ENCODE data around the gene ZNHIT1. TPM values are rescaled to one million over a fixed set of nuclear protein-coding genes. Genes with fewer than 3 reads are reported as not detected.

ZNHIT1 gene
- total and polyA plus RNA-seq, 2 of the 8 experiments (the other 6 are each of a cell fraction or from before 2014, with no cell fraction given): 38.2 to 61.7 TPM

DNA sequence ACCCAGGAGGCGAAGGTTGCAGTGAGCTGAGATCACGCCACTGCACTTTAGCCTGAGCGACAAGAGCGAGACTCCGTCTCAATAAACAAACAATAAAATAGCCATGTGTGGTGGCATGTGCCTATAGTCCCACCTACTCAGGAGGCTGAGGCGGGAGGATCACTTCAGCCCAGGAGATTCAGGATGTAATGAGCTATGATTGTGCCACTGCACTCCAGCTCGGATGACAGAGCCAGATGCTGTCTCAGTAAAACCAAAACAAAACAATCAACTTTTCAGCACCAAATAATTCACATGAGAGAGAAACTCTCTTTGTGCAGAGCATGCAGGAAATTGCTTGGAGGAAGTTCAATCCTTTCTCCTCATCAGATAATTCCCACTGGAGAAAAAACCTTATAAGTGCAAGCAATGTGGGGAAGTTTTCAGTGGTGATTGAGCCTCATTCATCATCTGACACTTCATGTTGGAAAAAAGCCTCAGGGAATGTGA lies 40.3 kb downstream of the ZNHIT1 start:
- no peak for FAIRE-seq
- CTCF ChIA-PET (ENCODE audit: partially characterized antibody): interaction anchor here (0.6 to 2.8 kb wide), 4 partner anchors 14 to 32 kb away, joined by 3 to 10 read pairs (median 4); no protein-coding TSS in a partner anchor
- H3K9ac ChIP-seq (replicated peaks in 1 of 4; ENCODE audit: extremely low read depth in 1 of 4, low read depth in 3 of 4, low read length in 3 of 4): no peak overlapping the region
- H3K23me2 ChIP-seq (ENCODE audit: low read depth, low read length): no peaks in the 10 kb centered on the region
- H2AFZ ChIP-seq (ENCODE audit: low read length): no peak overlapping the region
- no peak overlapping the region for H2BK5ac ChIP-seq (ENCODE audit: low read depth, low read length)
- H3K27me3 ChIP-seq (replicated peaks in 1 of 4; ENCODE audit: control insufficient read depth in 3 of 4, extremely low read depth in 1 of 4, insufficient read depth in 3 of 4, low read length in 3 of 4): no peaks in the 10 kb centered on the region; a peak in 1 of 7 replicates
- H2BK20ac ChIP-seq (ENCODE audit: low read length): no peak overlapping the region
- no peak overlapping the region for H3K14ac ChIP-seq (ENCODE audit: insufficient read length)
- no peaks in the 10 kb centered on the region for H3K79me2 ChIP-seq (ENCODE audit: control insufficient read depth in 1 of 2, insufficient read depth in 2 of 2, low read length in 2 of 2)
- H2BK120ac ChIP-seq (replicated peaks; ENCODE audit: low read depth, low read length): no peak overlapping the region
- H3K36me3 ChIP-seq (ENCODE audit: control insufficient read depth in 2 of 4, insufficient read depth in 4 of 4, low read length in 3 of 4): no peaks in the 10 kb centered on the region
- WGBS, 2 experiments (ENCODE audit: extremely low coverage in 1 of 2, insufficient coverage in 1 of 2, insufficient read length in 1 of 2, insufficient replicate concordance in 2 of 2, low coverage in 1 of 2, low lambda C conversion rate in 2 of 2, missing lambda C conversion rate in 1 of 2): 93% methylated on average over 7 of the region's 7 CpGs; no CpG with 5 or more reads in 1 of the 2 experiments
- H3K79me1 ChIP-seq (ENCODE audit: low read depth, low read length): no peaks in the 10 kb centered on the region
- H3K56ac ChIP-seq (replicated peaks; ENCODE audit: insufficient read length, low read depth, low read length): no peak overlapping the region
- H4K91ac ChIP-seq (replicated peaks; ENCODE audit: insufficient read length, low read length): no peak overlapping the region
- H2BK12ac ChIP-seq (ENCODE audit: low read depth, low read length): no peak overlapping the region
- H3K27ac ChIP-seq (ENCODE audit: low read depth, low read length): no peak overlapping the region
- H3K4me2 ChIP-seq (ENCODE audit: insufficient read depth in 1 of 2, low read depth in 2 of 2, low read length in 2 of 2): no peak overlapping the region
- H3K9me3 ChIP-seq (ENCODE audit: insufficient read depth in 2 of 2, low read depth in 1 of 2, low read length in 1 of 2): no peaks in the 10 kb centered on the region
- H3K4me3 ChIP-seq (ENCODE audit: extremely low read depth in 1 of 4, insufficient read depth in 2 of 4, low read depth in 3 of 4, low read length in 4 of 4): no peak overlapping the region
- no peak overlapping the region for H3K18ac ChIP-seq (ENCODE audit: extremely low read depth, low read length)
- no peaks in the 10 kb centered on the region for H3K4me1 ChIP-seq (replicated peaks in 1 of 4; ENCODE audit: control insufficient read depth in 3 of 4, insufficient read depth in 4 of 4, low read length in 3 of 4)
- H4K20me1 ChIP-seq (replicated peaks in 1 of 2; ENCODE audit: control insufficient read depth in 1 of 2, insufficient read depth in 2 of 2, low read length in 2 of 2): no peaks in the 10 kb centered on the region
- DNase-seq (ENCODE audit: low read depth in 1 of 2, low spot score in 2 of 2): no peak
- H2AK5ac ChIP-seq (ENCODE audit: low read depth, low read length): no peak overlapping the region
- POLR2A ChIA-PET (ENCODE audit: partially characterized antibody): interaction anchor here (0.8 to 1.4 kb wide), 7 partner anchors 9 to 50 kb away, joined by 3 to 5 read pairs (median 3); no protein-coding TSS in a partner anchor
- no peak overlapping the region for H3K4ac ChIP-seq (replicated peaks; ENCODE audit: insufficient read length, low read depth, low read length)
- H4K8ac ChIP-seq (ENCODE audit: extremely low read depth, insufficient read depth, low read length): no peak overlapping the region
- no peak overlapping the region for H2BK15ac ChIP-seq (ENCODE audit: low read length)
- no peak overlapping the region for H3K23ac ChIP-seq (ENCODE audit: insufficient read length)
- H4K5ac ChIP-seq (ENCODE audit: insufficient read length, low read depth, low read length): no peak overlapping the region
- no peak for TF ChIP-seq TAF1 (IDR thresholded peaks at IDR 0.05; ENCODE audit: low read depth, low read length)
